ENCODE measurements around the gene NUP88. TPM values are rescaled to one million over a fixed set of nuclear protein-coding genes. Genes with fewer than 3 reads are reported as not detected.

The NUP88 gene
- total RNA-seq, 4 donors from 2014 or later: 62.7 to 220 (median 83.8) TPM

GRCh38 chr17:5429191-5429887 lies 9.9 kb upstream of the NUP88 start:
- no peak overlapping the region for H3K27ac ChIP-seq

GRCh38 chr17:5425826-5426225 lies 6.4 kb upstream of the NUP88 start:
- Histone ChIP-seq H3K4me3 (no peak overlapping the region), H3K4me1 (peaks cover 0 to 3% (median under 1%) of the 10 kb centered on the region in 4 donors), H3K27ac (no peak overlapping the region), H3K36me3 (peaks cover 0 to 93% (median 0%) of the 10 kb centered on the region in 3 donors), H3K9me3 (no peaks in the 10 kb centered on the region), H3K27me3 (no peaks in the 10 kb centered on the region)
- no peak for DNase-seq
- TF ChIP-seq CTCF (IDR thresholded peaks at IDR 0.05) (no peak), POLR2A (IDR thresholded peaks at IDR 0.05) (no peak)

More at GRCh38 chr17:5429191-5429887, 9.9 kb upstream of the NUP88 start:
- DNase-seq: no peak
- H3K9me3 ChIP-seq: no peaks in the 10 kb centered on the region
- no peak for TF ChIP-seq CTCF (IDR thresholded peaks at IDR 0.05)
- TF ChIP-seq POLR2A (IDR thresholded peaks at IDR 0.05): no peak
- H3K4me3 ChIP-seq: no peak overlapping the region
- no peaks in the 10 kb centered on the region for H3K4me1 ChIP-seq
- peaks cover 0 to 99% (median 0%) of the 10 kb centered on the region in 3 donors for H3K36me3 ChIP-seq
- H3K27me3 ChIP-seq: no peaks in the 10 kb centered on the region

- Histone ChIP-seq H3K27ac (no peak overlapping the region), H3K4me1 (peaks cover 0 to 6% (median 2%) of the 10 kb centered on the region in 4 donors), H3K4me3 (no peak overlapping the region), H3K36me3 (peaks cover 0 to 83% (median 0%) of the 10 kb centered on the region in 3 donors), H3K9me3 (no peaks in the 10 kb centered on the region), H3K27me3 (no peaks in the 10 kb centered on the region)
- no peak for DNase-seq
- no peak for TF ChIP-seq POLR2A (IDR thresholded peaks at IDR 0.05)
- no peak for TF ChIP-seq CTCF (IDR thresholded peaks at IDR 0.05)
Observed at GRCh38 chr17:5424909-5425308, 5.4 kb upstream of the NUP88 start.

- H3K27me3 ChIP-seq: no peaks in the 10 kb centered on the region
- H3K27ac ChIP-seq: no peak overlapping the region
- no peak for TF ChIP-seq POLR2A (IDR thresholded peaks at IDR 0.05)
- TF ChIP-seq CTCF (IDR thresholded peaks at IDR 0.05): no peak
- H3K4me1 ChIP-seq: peaks cover 0 to 18% (median 6%) of the 10 kb centered on the region in 4 donors
- H3K4me3 ChIP-seq: no peak overlapping the region
- no peak for DNase-seq
- peaks cover 0 to 59% (median 0%) of the 10 kb centered on the region in 3 donors for H3K36me3 ChIP-seq
- no peaks in the 10 kb centered on the region for H3K9me3 ChIP-seq
Observed at GRCh38 chr17:5422505-5422904, 3.0 kb upstream of the NUP88 start.

- Histone ChIP-seq H3K9me3 (no peaks in the 10 kb centered on the region), H3K36me3 (peaks cover 0 to 44% (median 0%) of the 10 kb centered on the region in 3 donors), H3K4me1 (peaks cover 0 to 32% (median 12%) of the 10 kb centered on the region in 4 donors), H3K27me3 (no peaks in the 10 kb centered on the region), H3K4me3 (peak within 1 kb of the TSS; percentile 71 to 83 (median 74)), H3K27ac (peak within 1 kb of the TSS; percentile 89 to 97 (median 92))
- TF ChIP-seq CTCF (IDR thresholded peaks at IDR 0.05) (no peak), POLR2A (IDR thresholded peaks at IDR 0.05) (peak; percentile 52 to 62)
- DNase-seq: peak; percentile 90 to 96 (median 92)
Observed at GRCh38 chr17:5419959-5420653, 644 bp upstream of the NUP88 start, which contains the start of gene RPAIN. Gene RPAIN, plus strand, starts transcription at chr17:5420182. Its CDS starts 29 bp downstream, at chr17:5420211.

All from Peyer's patch (tissue), 4 donors.